IMR-90 (cell line): ENCODE measurements around the gene TMA16. TPM values are rescaled to one million over a fixed set of nuclear protein-coding genes. Genes with fewer than 3 reads are reported as not detected.
A peak's percentile ranks its signal among the peaks of the same experiment; 100 is the strongest.

Source experiments
- ATAC-seq: fragments of 200-7000 bp; cut with Tn5 transposase; 2 replicates; pipeline ENCODE4 v1.9.1; 2020; ENCODE audit warnings: low read depth, mild to moderate bottlenecking, moderate library complexity
- BruUV-seq: library from RNA; stranded (reverse); fragments of 400-500 nt; replicated peaks from 2 replicates; lab custom pipeline; 2021; lab: Mats Ljungman, UMichigan
- CTCF ChIA-PET: fragments of 300-600 bp; formaldehyde crosslinking; extraction: SDS; loops from one replicate; lab custom pipeline; 2021; ENCODE audit warnings: antibody characterized with exemption; lab: Yijun Ruan, JAX
- POLR2A ChIA-PET: fragments of 300-600 bp; sonication (Branson Sonifier 250); formaldehyde crosslinking; loops from one replicate; lab custom pipeline; 2022; ENCODE audit warnings: antibody characterized with exemption; ENCODE audit not compliant: unreplicated experiment; lab: Charles Lee
- DNase-seq: peaks from one replicate; pipeline ENCODE4 v3.0.0; 2013
- H2AFZ ChIP-seq: replicated peaks from 2 replicates; pipeline ENCODE3; 2013; ENCODE audit warnings: low read length, mild to moderate bottlenecking; ENCODE audit not compliant: poor library complexity
- H2AK5ac ChIP-seq: 2 replicates; pipeline ENCODE4 v1.6.1; 2013; ENCODE audit warnings: low read depth, low read length, inconsistent platforms
- H2AK9ac ChIP-seq: replicated peaks from 2 replicates; pipeline ENCODE3; 2013; ENCODE audit warnings: mild to moderate bottlenecking, low read depth, low read length, moderate library complexity; ENCODE audit not compliant: poor library complexity
- H2BK120ac ChIP-seq: 2 replicates; pipeline ENCODE4 v1.6.1; 2013; ENCODE audit warnings: low read depth, low read length, inconsistent platforms
- H2BK15ac ChIP-seq: 3 replicates; pipeline ENCODE4 v1.6.1; 2013; ENCODE audit warnings: low read depth, low read length, inconsistent platforms
- H2BK20ac ChIP-seq: 2 replicates; pipeline ENCODE4 v1.6.1; 2013; ENCODE audit warnings: low read depth, mild to moderate bottlenecking, inconsistent platforms, low read length, moderate library complexity
- H2BK5ac ChIP-seq: 2 replicates; pipeline ENCODE4 v1.6.1; 2013; ENCODE audit warnings: mild to moderate bottlenecking, low read depth, low read length, inconsistent platforms; ENCODE audit not compliant: poor library complexity, severe bottlenecking
- H3K14ac ChIP-seq: replicated peaks from 2 replicates; pipeline ENCODE4 v1.6.1; 2013; ENCODE audit warnings: low read depth, low read length, inconsistent platforms
- H3K18ac ChIP-seq: 2 replicates; pipeline ENCODE4 v1.6.1; 2013; ENCODE audit warnings: low read depth, low read length, control low read depth
- H3K23ac ChIP-seq: 2 replicates; pipeline ENCODE4 v1.6.1; 2013; ENCODE audit warnings: low read depth, low read length, inconsistent platforms
- H3K27ac ChIP-seq: 2 replicates; pipeline ENCODE4 v1.5.1; 2013; ENCODE audit warnings: mild to moderate bottlenecking, control low read depth, low read length; ENCODE audit not compliant: insufficient read depth
- H3K27me3 ChIP-seq: 2 replicates; pipeline ENCODE4 v1.6.1; 2013; ENCODE audit warnings: low read length; ENCODE audit not compliant: control insufficient read depth, insufficient read depth
- H3K36me3 ChIP-seq: 2 replicates; pipeline ENCODE4 v1.6.1; 2013; ENCODE audit warnings: low read length, mixed read lengths; ENCODE audit not compliant: control insufficient read depth, insufficient read depth
- H3K4ac ChIP-seq: 2 replicates; pipeline ENCODE4 v1.6.1; 2013; ENCODE audit warnings: low read depth, low read length, inconsistent platforms
- H3K4me1 ChIP-seq: 2 replicates; pipeline ENCODE4 v1.6.1; 2013; ENCODE audit warnings: low read length, mixed read lengths; ENCODE audit not compliant: control insufficient read depth, insufficient read depth
- H3K4me2 ChIP-seq: 2 replicates; pipeline ENCODE4 v1.6.1; 2013; ENCODE audit warnings: low read depth, mild to moderate bottlenecking, control low read depth, low read length, moderate library complexity
- H3K4me3 ChIP-seq: 2 replicates; pipeline ENCODE4 v1.5.1; 2013; ENCODE audit warnings: low read depth, mild to moderate bottlenecking, control low read depth, low read length, moderate library complexity; ENCODE audit not compliant: insufficient read depth
- H3K56ac ChIP-seq: 2 replicates; pipeline ENCODE4 v1.6.1; 2013; ENCODE audit warnings: low read length, inconsistent platforms; ENCODE audit not compliant: insufficient read depth; ENCODE audit errors: extremely low read depth
- H3K79me1 ChIP-seq, 2 experiments: 2 replicates each; pipeline ENCODE4 v1.6.1; 2013; ENCODE audit warnings: low read length in 2 of 2, inconsistent platforms in 1 of 2, low read depth in 1 of 2
- H3K9ac ChIP-seq: 2 replicates; pipeline ENCODE4 v1.6.1; 2013; ENCODE audit warnings: low read depth, low read length, control low read depth
- H3K9me1 ChIP-seq: 2 replicates; pipeline ENCODE4 v1.6.1; 2013; ENCODE audit warnings: low read length, inconsistent platforms; ENCODE audit not compliant: insufficient read depth
- H3K9me3 ChIP-seq: 2 replicates; pipeline ENCODE4 v1.6.1; 2013; ENCODE audit warnings: low read length; ENCODE audit not compliant: control insufficient read depth, insufficient read depth
- H4K20me1 ChIP-seq: 2 replicates; pipeline ENCODE4 v1.6.1; 2013; ENCODE audit warnings: low read length, inconsistent platforms; ENCODE audit not compliant: insufficient read depth
- H4K5ac ChIP-seq: 2 replicates; pipeline ENCODE4 v1.6.1; 2013; ENCODE audit warnings: mild to moderate bottlenecking, low read depth, low read length, control low read depth
- H4K8ac ChIP-seq, 2 experiments: 2 replicates each; pipeline ENCODE4 v1.6.1; 2013; ENCODE audit warnings: low read depth in 2 of 2, low read length in 2 of 2, control low read depth in 1 of 2, inconsistent platforms in 1 of 2
- H4K91ac ChIP-seq: 2 replicates; pipeline ENCODE4 v1.6.1; 2013; ENCODE audit warnings: low read depth, low read length, inconsistent platforms; ENCODE audit not compliant: insufficient read depth
- CHD1 ChIP-seq: IDR thresholded peaks from 2 replicates; pipeline ENCODE4 v1.6.1; 2012; ENCODE audit warnings: low read depth, low read length, improper control_type of control experiment
- ELK1 ChIP-seq: fragments of 150-350 bp; IDR thresholded peaks from 2 replicates; pipeline ENCODE4 v1.6.1; 2016; ENCODE audit warnings: low read depth, mild to moderate bottlenecking, low read length, moderate library complexity, borderline replicate concordance
- FOS ChIP-seq: fragments of 150-350 bp; IDR thresholded peaks from 2 replicates; pipeline ENCODE4 v1.6.1; 2016; ENCODE audit warnings: low read depth, low read length
- POLR2A ChIP-seq: IDR thresholded peaks from 2 replicates; pipeline ENCODE4 v1.6.1; 2012; ENCODE audit warnings: mild to moderate bottlenecking, low read depth, low read length
- USF2 ChIP-seq: fragments of 150-350 bp; IDR thresholded peaks from 2 replicates; pipeline ENCODE4 v1.6.1; 2017; ENCODE audit warnings: mild to moderate bottlenecking, antibody characterized with exemption, low read length, low read depth
- WGBS, 2 experiments: methylation state at CpG; one replicate each; pipeline versions ENCODE4 v1.1.5 to v1.1.7; 2013; ENCODE audit warnings: missing lambda C conversion rate in 2 of 2; ENCODE audit not compliant: insufficient read length in 1 of 2; ENCODE audit errors: extremely low coverage in 2 of 2; 5-methylcytosine and 5-hydroxymethylcytosine counted together
- dilution Hi-C: fragments of 300-500 bp; cut with HindIII; formaldehyde crosslinking; loops from one replicate; pipeline ENCODE4 v1.14.3; 2018; ENCODE audit warnings: low sequenced_read_pairs; ENCODE audit not compliant: unreplicated experiment
- in situ Hi-C: fragments of 300-500 bp; cut with MboI; formaldehyde crosslinking; loops from 3 replicates; pipeline ENCODE4 v1.14.3; 2019; ENCODE audit warnings: low sequenced_read_pairs, inconsistent platforms, mixed read lengths
- intact Hi-C: fragments of 100-400 bp; cut with micrococcal nuclease; formaldehyde crosslinking; loops from 2 replicates; pipeline ENCODE4 v1.10.0; 2022
- polyA plus RNA-seq, 3 experiments: library from polyadenylated mRNA; depleted of rRNA; stranded (reverse); fragments of >200 nt; gene quantifications; 2 replicates each; pipeline ENCODE4 v1.2.3, GENCODE V29; 2012; ENCODE audit warnings: low replicate concordance in 1 of 3
- total RNA-seq: library from RNA; depleted of rRNA; stranded (reverse); fragments of >200 nt; gene quantifications from 2 replicates; pipeline ENCODE4 v1.2.3, GENCODE V29; 2012

The TMA16 gene
- total and polyA plus RNA-seq, 2 of the 4 experiments (the other 2 are of a cell fraction) = 9.3 to 19.8 TPM

- H2BK20ac ChIP-seq = no peak overlapping the region
- no peak overlapping the region for H3K4ac ChIP-seq
- no peak overlapping the region for H3K56ac ChIP-seq
- intact Hi-C loops (loop anchor here (2.0 to 5.0 kb wide), 2 partner anchors 269 to 1247 kb away; no protein-coding TSS in a partner anchor), in situ Hi-C loops (no loop called here), dilution Hi-C loops (no loop called here)
- H4K91ac ChIP-seq = no peak overlapping the region
- H3K36me3 ChIP-seq = no peaks in the 10 kb centered on the region
- no peak overlapping the region for H3K18ac ChIP-seq
- no peak overlapping the region for H3K4me3 ChIP-seq
- H2BK15ac ChIP-seq = no peak overlapping the region
- no peak for TF ChIP-seq POLR2A
- no peak for TF ChIP-seq ELK1
- no peak for TF ChIP-seq CHD1
- TF ChIP-seq FOS = no peak
- TF ChIP-seq USF2 = no peak
- no peak overlapping the region for H3K14ac ChIP-seq
- WGBS, 2 experiments = no CpG with 5 or more reads among the region's 2 CpGs
- no peak overlapping the region for H3K4me2 ChIP-seq
- H3K23ac ChIP-seq = no peak overlapping the region
- H3K79me1 ChIP-seq = no peaks in the 10 kb centered on the region
- peaks cover 5% of the 10 kb centered on the region for H3K27me3 ChIP-seq
- ATAC-seq (no peak), DNase-seq (no peak)
- ChIA-PET POLR2A (no interaction called here), CTCF (interaction anchor here (0.6 to 1.3 kb wide), 6 partner anchors 10 to 65 kb away, joined by 3 to 5 read pairs (median 4); no protein-coding TSS in a partner anchor)
- H2AK9ac ChIP-seq = no peak overlapping the region
- no peak overlapping the region for H2BK5ac ChIP-seq
- no peak overlapping the region for H4K5ac ChIP-seq
- no peak overlapping the region for H3K27ac ChIP-seq
- H3K9me3 ChIP-seq = no peaks in the 10 kb centered on the region
- H2BK120ac ChIP-seq = no peak overlapping the region
- no peaks in the 10 kb centered on the region for H3K4me1 ChIP-seq
- H2AK5ac ChIP-seq = no peak overlapping the region
- no peak overlapping the region for H3K9ac ChIP-seq
- no TSS peak for BruUV-seq
- H4K20me1 ChIP-seq = no peaks in the 10 kb centered on the region
- H2AFZ ChIP-seq = peak overlapping the region; percentile 33
- H4K8ac ChIP-seq = no peak overlapping the region
- H3K9me1 ChIP-seq = no peaks in the 10 kb centered on the region
Observed at GRCh38 chr4:163485589-163485988, 8.9 kb upstream of the TMA16 start.
